ENCODE data around the gene COL6A3. TPM values are rescaled to one million over a fixed set of nuclear protein-coding genes. Genes with fewer than 3 reads are reported as not detected.

Gene COL6A3
- polyA plus RNA-seq, 3 donors: not detected

GRCh38 chr2:237319887-237320286 is 94.1 kb downstream of the COL6A3 start:
- Histone ChIP-seq H3K4me2 (replicated peaks; ENCODE audit: extremely low read depth, low read length, poor library complexity, severe bottlenecking) (no peak overlapping the region), H3K9me3 (replicated peaks in 1 of 2; ENCODE audit: control insufficient read depth in 1 of 2, insufficient read depth in 1 of 2, low read length in 2 of 2) (no peaks in the 10 kb centered on the region), H4K20me1 (ENCODE audit: insufficient read depth, low read length) (no peaks in the 10 kb centered on the region), H3K9ac (ENCODE audit: insufficient read depth, low read length, poor library complexity, severe bottlenecking) (no peak overlapping the region), H2AFZ (ENCODE audit: insufficient read depth, low read depth, low read length, poor library complexity, severe bottlenecking) (no peak overlapping the region), H3K4me3 (replicated peaks in 1 of 3; ENCODE audit: low read depth in 2 of 3, low read length in 3 of 3) (no peak overlapping the region), H3K36me3 (replicated peaks in 1 of 2; ENCODE audit: control insufficient read depth in 1 of 2, insufficient read depth in 2 of 2, low read length in 2 of 2) (no peaks in the 10 kb centered on the region), H3K27ac (ENCODE audit: low read depth in 1 of 2, low read length in 2 of 2) (no peak overlapping the region), H3K27me3 (ENCODE audit: control insufficient read depth in 2 of 2, insufficient read depth in 2 of 2, low read length in 2 of 2) (no peaks in the 10 kb centered on the region), H3K79me2 (ENCODE audit: insufficient read depth, low read length) (no peaks in the 10 kb centered on the region), H3K4me1 (ENCODE audit: control insufficient read depth in 1 of 2, insufficient read depth in 2 of 2, low read length in 2 of 2) (no peaks in the 10 kb centered on the region)
- Mint-ChIP-seq H3K27me3 (ENCODE audit: low read depth in 3 of 3) (peaks cover 1 to 15% (median 8%) of the 10 kb centered on the region in 3 donors), H3K4me3 (no peak overlapping the region), H3K36me3 (no peaks in the 10 kb centered on the region), H3K4me1 (no peaks in the 10 kb centered on the region), H3K27ac (no peak overlapping the region), H3K9me3 (no peaks in the 10 kb centered on the region)
- WGBS (ENCODE audit: insufficient coverage): 98% methylated on average over 4 of the region's 4 CpGs
- DNase-seq: no peak
- no peak for TF ChIP-seq CTCF (IDR thresholded peaks at IDR 0.05)
- intact Hi-C loops (cut with micrococcal nuclease): no loop called here

- no peaks in the 10 kb centered on the region for H3K36me3 ChIP-seq (replicated peaks in 1 of 2; ENCODE audit: control insufficient read depth in 1 of 2, insufficient read depth in 2 of 2, low read length in 2 of 2)
- no peak overlapping the region for H3K27ac ChIP-seq (ENCODE audit: low read depth in 1 of 2, low read length in 2 of 2)
- no peak overlapping the region for H3K4me2 ChIP-seq (replicated peaks; ENCODE audit: extremely low read depth, low read length, poor library complexity, severe bottlenecking)
- H3K9ac ChIP-seq (ENCODE audit: insufficient read depth, low read length, poor library complexity, severe bottlenecking): no peak overlapping the region
- intact Hi-C loops (cut with micrococcal nuclease): no loop called here
- H3K79me2 ChIP-seq (ENCODE audit: insufficient read depth, low read length): no peaks in the 10 kb centered on the region
- no peaks in the 10 kb centered on the region for H3K27me3 ChIP-seq (ENCODE audit: control insufficient read depth in 2 of 2, insufficient read depth in 2 of 2, low read length in 2 of 2)
- H3K27ac Mint-ChIP-seq: peak overlapping the region in 1 of 7 donors; percentile 15
- TF ChIP-seq CTCF (IDR thresholded peaks at IDR 0.05): no peak
- no peak overlapping the region for H2AFZ ChIP-seq (ENCODE audit: insufficient read depth, low read depth, low read length, poor library complexity, severe bottlenecking)
- H4K20me1 ChIP-seq (ENCODE audit: insufficient read depth, low read length): no peaks in the 10 kb centered on the region
- H3K4me1 ChIP-seq (ENCODE audit: control insufficient read depth in 1 of 2, insufficient read depth in 2 of 2, low read length in 2 of 2): no peaks in the 10 kb centered on the region
- 88% methylated on average over 15 of the region's 15 CpGs for WGBS (ENCODE audit: insufficient coverage)
- H3K27me3 Mint-ChIP-seq (ENCODE audit: low read depth in 3 of 3): peaks cover 1 to 12% (median 8%) of the 10 kb centered on the region in 3 donors
- DNase-seq: no peak
- H3K4me3 ChIP-seq (replicated peaks in 1 of 3; ENCODE audit: low read depth in 2 of 3, low read length in 3 of 3): no peak overlapping the region
- H3K9me3 Mint-ChIP-seq: no peaks in the 10 kb centered on the region
- H3K4me1 Mint-ChIP-seq: no peaks in the 10 kb centered on the region
- no peak overlapping the region for H3K4me3 Mint-ChIP-seq
- H3K9me3 ChIP-seq (replicated peaks in 1 of 2; ENCODE audit: control insufficient read depth in 1 of 2, insufficient read depth in 1 of 2, low read length in 2 of 2): no peaks in the 10 kb centered on the region
- no peaks in the 10 kb centered on the region for H3K36me3 Mint-ChIP-seq
These were observed 94.7 kb downstream of the COL6A3 start for GRCh38 chr2:237319086-237319820.

Measured in CD14-positive monocyte (primary cell).